HepG2 (cell line): ENCODE results near the gene SPTB. TPM values are rescaled to one million over a fixed set of nuclear protein-coding genes. Genes with fewer than 3 reads are reported as not detected.

Source experiments
- ATAC-seq: fragments of 200-7000 bp; cut with Tn5 transposase; 3 replicates; pipeline ENCODE4 v1.9.1; 2020; ENCODE audit warnings: mild to moderate bottlenecking, moderate library complexity
- BruUV-seq: library from RNA; stranded (reverse); fragments of 400-500 nt; replicated peaks from 2 replicates; lab custom pipeline; 2021; lab: Mats Ljungman, UMichigan
- CTCF ChIA-PET: fragments of 300-600 bp; formaldehyde crosslinking; extraction: SDS; loops from one replicate; lab custom pipeline; 2021; ENCODE audit warnings: low total read pairs, inconsistent platforms, low intra/inter-chr PET ratio; lab: Yijun Ruan, JAX
- POLR2A ChIA-PET: fragments of 350-600 bp; sonication (Branson Sonifier 250); formaldehyde crosslinking; loops from one replicate; lab custom pipeline; 2020; ENCODE audit warnings: antibody characterized with exemption, inconsistent platforms; lab: Yijun Ruan, JAX
- DNase-seq: peaks from one replicate; pipeline ENCODE4 v3.0.0-alpha.2; 2015; ENCODE audit warnings: low spot score
- FAIRE-seq: peaks from 3 replicates; lab custom pipeline; 2011; peaks lifted over from hg19 to GRCh38; lab: Jason Lieb, UNC
- H2AFZ ChIP-seq: one replicate; pipeline ENCODE4 v1.6.1; 2011; ENCODE audit warnings: low read length, inconsistent platforms
- H3K27ac ChIP-seq: fragments of 300-600 bp; 3 replicates; pipeline ENCODE4 v1.8.0; 2011; ENCODE audit warnings: mixed run types, mild to moderate bottlenecking, mixed read lengths, low read length, inconsistent platforms; ENCODE audit not compliant: insufficient read depth; ENCODE audit errors: extremely low read length
- H3K27me3 ChIP-seq, 2 experiments: fragments of 200-600 bp in 1 of 2; 2 replicates in 1 of 2; 3 replicates in 1 of 2; pipeline versions ENCODE4 v1.6.0 to v1.8.0; 2011; ENCODE audit warnings: low read length in 2 of 2, mild to moderate bottlenecking in 2 of 2, moderate library complexity in 2 of 2, inconsistent platforms in 1 of 2; ENCODE audit not compliant: insufficient read depth in 2 of 2, control insufficient read depth in 1 of 2
- H3K36me3 ChIP-seq, 2 experiments: fragments of 200-600 bp in 1 of 2; replicated peaks in 1 of 2; 2 replicates in 1 of 2; 3 replicates in 1 of 2; pipeline versions ENCODE4 v1.5.1 to v1.8.0; 2011; ENCODE audit warnings: low read length in 2 of 2, inconsistent platforms in 1 of 2; ENCODE audit not compliant: insufficient read depth in 2 of 2, control insufficient read depth in 1 of 2
- H3K4me1 ChIP-seq: 2 replicates; pipeline ENCODE4 v1.5.1; 2012; ENCODE audit warnings: low read length, inconsistent platforms; ENCODE audit not compliant: insufficient read depth
- H3K4me2 ChIP-seq: 2 replicates; pipeline ENCODE4 v1.6.0; 2011; ENCODE audit warnings: low read depth, low read length, inconsistent platforms
- H3K4me3 ChIP-seq, 3 experiments: fragments of 200-600 bp in 1 of 3; sonication (generic), shearing (Covaris generic) in 1 of 3; replicated peaks in 1 of 3; 2 replicates each; pipeline ENCODE4 v1.5.1; 2011 to 2016; ENCODE audit warnings: low read length in 3 of 3, inconsistent platforms in 2 of 3, low read depth in 2 of 3, mild to moderate bottlenecking in 2 of 3, control low read depth in 1 of 3, mixed read lengths in 1 of 3; ENCODE audit not compliant: insufficient read depth in 1 of 3
- H3K79me2 ChIP-seq: one replicate; pipeline ENCODE4 v1.6.1; 2011; ENCODE audit warnings: low read length, inconsistent platforms; ENCODE audit not compliant: insufficient read depth
- H3K9ac ChIP-seq: 2 replicates; pipeline ENCODE4 v1.6.0; 2011; ENCODE audit warnings: mild to moderate bottlenecking, low read depth, low read length, inconsistent platforms; ENCODE audit not compliant: insufficient read depth
- H3K9me3 ChIP-seq: 2 replicates; pipeline ENCODE4 v1.5.1; 2012; ENCODE audit warnings: mild to moderate bottlenecking, low read length
- H4K20me1 ChIP-seq: 2 replicates; pipeline ENCODE4 v1.6.0; 2011; ENCODE audit warnings: inconsistent platforms, mild to moderate bottlenecking, low read length, moderate library complexity; ENCODE audit not compliant: insufficient read depth
- AGO2 ChIP-seq: fragments of 200-400 bp; formaldehyde crosslinking; optimal IDR thresholded peaks from 2 replicates; pipeline ENCODE3; 2017; ENCODE audit warnings: mild to moderate bottlenecking, low read depth, low read length, moderate library complexity
- MNT ChIP-seq: fragments of 450-650 bp; IDR thresholded peaks from 2 replicates; pipeline ENCODE4 v1.6.1; 2016
- MYNN ChIP-seq: sonication (generic); formaldehyde crosslinking; IDR thresholded peaks from 2 replicates; pipeline ENCODE4 v1.4.0; 2020; ENCODE audit warnings: mild to moderate bottlenecking, low read depth, missing genetic modification reagents
- SNRNP70 ChIP-seq: fragments of 200-400 bp; formaldehyde crosslinking; IDR thresholded peaks from 2 replicates; pipeline ENCODE4 v1.6.1; 2017; ENCODE audit warnings: mild to moderate bottlenecking, low read depth, low read length, moderate library complexity
- TEF ChIP-seq: sonication (generic); formaldehyde crosslinking; IDR thresholded peaks from 2 replicates; pipeline ENCODE4 v1.5.0; 2020; ENCODE audit warnings: missing genetic modification reagents
- ZMAT3 ChIP-seq: sonication (generic); formaldehyde crosslinking; conservative IDR thresholded peaks from 2 replicates; pipeline ENCODE4 v1.7.0; 2021; ENCODE audit warnings: missing genetic modification reagents
- ZNF510 ChIP-seq: sonication (generic); formaldehyde crosslinking; IDR thresholded peaks from 2 replicates; pipeline ENCODE4 v1.4.0; 2020; ENCODE audit warnings: low read depth, mild to moderate bottlenecking, missing genetic modification reagents
- ZNF558 ChIP-seq: sonication (generic); formaldehyde crosslinking; IDR thresholded peaks from 2 replicates; pipeline ENCODE4 v1.9.0; 2022; ENCODE audit warnings: mild to moderate bottlenecking, missing genetic modification reagents, borderline replicate concordance
- ZNF747 ChIP-seq: sonication (generic); formaldehyde crosslinking; IDR thresholded peaks from 2 replicates; pipeline ENCODE4 v1.8.1; 2023; ENCODE audit warnings: missing genetic modification reagents, mild to moderate bottlenecking, borderline replicate concordance
- WGBS: methylation state at CpG from one replicate; pipeline ENCODE4 v1.1.6; 2017; ENCODE audit warnings: low lambda C conversion rate; 5-methylcytosine and 5-hydroxymethylcytosine counted together
- in situ Hi-C: cut with HindIII; loops from 2 replicates; pipeline ENCODE4 v1.10.0; 2017; ENCODE audit warnings: low pct_unique_long_range_greater_than_20kb; ENCODE audit not compliant: extremely low pct_ligation_motif_present
- intact Hi-C: fragments of 100-400 bp; cut with micrococcal nuclease; formaldehyde crosslinking; loops from one replicate; pipeline ENCODE4 v1.10.0; 2022; ENCODE audit not compliant: unreplicated experiment
- polyA plus RNA-seq, 8 experiments: library from polyadenylated mRNA; depleted of rRNA in 3 of 8; stranded (reverse) in 7 of 8; unstranded in 1 of 8; fragments of >200 nt; fragmentation: Illumina TruSeq in 4 of 8; extraction: Trizol in 4 of 8; gene quantifications; 2 replicates each; pipeline versions ENCODE4 v1.2.1 to v1.2.3, GENCODE V29; 2011 to 2016; ENCODE audit warnings: low read depth in 4 of 8, missing spikeins in 1 of 8, mixed read lengths in 1 of 8; ENCODE audit not compliant: insufficient read depth in 1 of 8
- total RNA-seq, 5 experiments: library from RNA; depleted of rRNA; stranded (reverse); fragments of >200 nt; fragmentation: Illumina TruSeq; extraction: Trizol; gene quantifications; 2 replicates each; pipeline ENCODE4 v1.2.3, GENCODE V29; 2016; ENCODE audit warnings: low read depth in 1 of 5
- TF ChIP-seq, protein P1 (sequence below): sonication (generic); formaldehyde crosslinking; conservative IDR thresholded peaks from 2 replicates; pipeline ENCODE4 v1.4.0; 2020; ENCODE audit warnings: missing genetic modification reagents

The SPTB gene
- total and polyA plus RNA-seq, 2 of the 13 experiments (the other 11 are each of a cell fraction or from before 2014, with no cell fraction given): 0.01 to 0.02 TPM

DNA sequence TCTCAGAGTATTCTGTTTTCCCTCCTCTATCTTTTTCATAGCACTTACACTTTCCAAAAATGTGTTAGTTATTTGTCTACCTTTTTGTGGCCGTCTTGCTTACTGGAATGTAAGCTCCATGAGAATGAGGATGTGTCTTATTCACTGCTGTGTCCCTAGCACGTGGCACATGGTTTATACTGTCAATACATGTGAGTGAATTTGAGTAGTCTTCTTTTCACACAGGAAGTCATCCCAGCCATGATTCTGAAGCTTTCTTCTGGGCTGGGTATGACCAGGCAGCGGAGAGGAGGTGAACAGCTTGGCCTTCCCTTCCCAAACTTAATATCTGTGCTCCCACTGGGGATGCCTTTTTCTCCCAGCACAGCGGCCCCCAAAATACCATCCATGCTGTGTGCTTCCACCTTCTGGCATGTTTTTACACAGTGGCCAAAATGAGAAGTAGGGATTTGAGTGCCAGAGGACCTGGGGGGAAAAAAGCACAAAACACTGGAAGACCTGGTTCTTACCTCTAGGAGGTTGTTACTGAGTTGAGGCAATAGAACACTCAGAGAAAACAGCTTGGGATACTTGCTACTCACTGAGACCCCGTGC, 165.2 kb downstream of the SPTB start:
- intact Hi-C loops: no loop called here
- Histone ChIP-seq H3K9me3 (peaks cover 13% of the 10 kb centered on the region), H3K4me3 (no peak overlapping the region), H3K36me3 (peaks cover 0 to 3% of the 10 kb centered on the region in 2 experiments; a peak in 1 of 5 replicates), H3K4me1 (peaks cover 23% of the 10 kb centered on the region), H3K79me2 (peaks cover 35% of the 10 kb centered on the region), H3K27me3 (no peaks in the 10 kb centered on the region), H3K9ac (no peak overlapping the region), H3K4me2 (no peak overlapping the region), H3K27ac (no peak overlapping the region), H4K20me1 (no peaks in the 10 kb centered on the region), H2AFZ (no peak overlapping the region)
- BruUV-seq: no TSS peak
- no peak for ATAC-seq
- ChIA-PET POLR2A (no interaction called here), CTCF (no interaction called here)
- WGBS: 96% methylated on average over 5 of the region's 5 CpGs
- FAIRE-seq: no peak
- no peak for DNase-seq
- in situ Hi-C loops: no loop called here
- TF ChIP-seq MNT (peak; percentile 45; the same call in 1 of the 2 replicates), ZNF558 (CRISPR knock-in tag) (no peak), TEF (no peak)

DNA sequence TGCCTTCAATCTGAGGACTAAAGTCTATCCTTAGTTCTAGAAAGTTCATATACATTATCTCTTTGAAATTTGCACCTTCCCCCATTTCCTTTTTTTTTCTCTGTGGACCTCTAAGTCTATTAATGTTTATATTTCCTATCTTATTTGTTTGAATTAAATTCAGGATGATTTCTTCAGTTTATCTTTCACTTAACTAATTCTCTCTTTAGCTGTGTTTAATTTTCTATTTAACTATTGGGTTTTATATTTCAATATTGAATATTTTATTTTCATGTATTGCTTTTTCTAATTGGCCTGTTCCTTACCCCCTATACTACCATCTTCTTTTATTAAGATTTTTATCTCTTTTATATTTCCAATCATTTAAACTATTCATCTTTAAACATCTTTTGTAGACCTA, 166.0 kb downstream of the SPTB start:
- peaks cover 0 to 4% of the 10 kb centered on the region in 2 experiments; a peak in 1 of 5 replicates for H3K36me3 ChIP-seq
- no peak for ATAC-seq
- H4K20me1 ChIP-seq: no peaks in the 10 kb centered on the region
- ChIA-PET POLR2A (no interaction called here), CTCF (no interaction called here)
- no peak overlapping the region for H3K27ac ChIP-seq
- no TSS peak for BruUV-seq
- peaks cover 39% of the 10 kb centered on the region for H3K79me2 ChIP-seq
- DNase-seq: no peak
- no peak overlapping the region for H3K9ac ChIP-seq
- intact Hi-C loops (no loop called here), in situ Hi-C loops (no loop called here)
- H3K9me3 ChIP-seq: peaks cover 13% of the 10 kb centered on the region
- no peak for FAIRE-seq
- TF ChIP-seq SNRNP70: no peak
- TF ChIP-seq ZMAT3 (CRISPR knock-in tag): no peak
- no peak for TF ChIP-seq ZNF747 (CRISPR knock-in tag)
- no peak for TF ChIP-seq MYNN (CRISPR knock-in tag)
- no peak for TF ChIP-seq AGO2
- TF ChIP-seq, protein P1, sequence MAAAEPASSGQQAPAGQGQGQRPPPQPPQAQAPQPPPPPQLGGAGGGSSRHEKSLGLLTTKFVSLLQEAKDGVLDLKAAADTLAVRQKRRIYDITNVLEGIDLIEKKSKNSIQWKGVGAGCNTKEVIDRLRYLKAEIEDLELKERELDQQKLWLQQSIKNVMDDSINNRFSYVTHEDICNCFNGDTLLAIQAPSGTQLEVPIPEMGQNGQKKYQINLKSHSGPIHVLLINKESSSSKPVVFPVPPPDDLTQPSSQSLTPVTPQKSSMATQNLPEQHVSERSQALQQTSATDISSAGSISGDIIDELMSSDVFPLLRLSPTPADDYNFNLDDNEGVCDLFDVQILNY: no peak
- TF ChIP-seq ZNF510: no peak
- no peak overlapping the region for H2AFZ ChIP-seq
- no peak overlapping the region for H3K4me3 ChIP-seq
- no peaks in the 10 kb centered on the region for H3K27me3 ChIP-seq
- no peak overlapping the region for H3K4me2 ChIP-seq
- peaks cover 25% of the 10 kb centered on the region for H3K4me1 ChIP-seq
